Renal cortex interstitium (tissue), 11 donors: Measurements from ENCODE around the gene NDUFS2. TPM values are rescaled to one million over a fixed set of nuclear protein-coding genes. Genes with fewer than 3 reads are reported as not detected.
"Not testable (repeated sequence)": the region's sequence is repeated elsewhere in the genome, so short reads cannot be mapped to it uniquely, and the experiment has no call there.

Experiments used
- DNase-seq, 11 donors: peaks; one replicate each; pipeline ENCODE4 v3.0.0-alpha.2; 2013; ENCODE audit warnings: low read depth in 9 of 11, low spot score in 4 of 11; ENCODE audit errors: extremely low read depth in 1 of 11
- polyA plus RNA-seq, 3 donors: library from polyadenylated mRNA; unstranded; fragments of 120-200 nt; gene quantifications; one replicate each; pipeline ENCODE4 v1.2.1, GENCODE V29; 2013; ENCODE audit not compliant: insufficient read length in 3 of 3

The NDUFS2 gene
- polyA plus RNA-seq, 3 donors, result 200 to 212 (median 200) TPM

DNA sequence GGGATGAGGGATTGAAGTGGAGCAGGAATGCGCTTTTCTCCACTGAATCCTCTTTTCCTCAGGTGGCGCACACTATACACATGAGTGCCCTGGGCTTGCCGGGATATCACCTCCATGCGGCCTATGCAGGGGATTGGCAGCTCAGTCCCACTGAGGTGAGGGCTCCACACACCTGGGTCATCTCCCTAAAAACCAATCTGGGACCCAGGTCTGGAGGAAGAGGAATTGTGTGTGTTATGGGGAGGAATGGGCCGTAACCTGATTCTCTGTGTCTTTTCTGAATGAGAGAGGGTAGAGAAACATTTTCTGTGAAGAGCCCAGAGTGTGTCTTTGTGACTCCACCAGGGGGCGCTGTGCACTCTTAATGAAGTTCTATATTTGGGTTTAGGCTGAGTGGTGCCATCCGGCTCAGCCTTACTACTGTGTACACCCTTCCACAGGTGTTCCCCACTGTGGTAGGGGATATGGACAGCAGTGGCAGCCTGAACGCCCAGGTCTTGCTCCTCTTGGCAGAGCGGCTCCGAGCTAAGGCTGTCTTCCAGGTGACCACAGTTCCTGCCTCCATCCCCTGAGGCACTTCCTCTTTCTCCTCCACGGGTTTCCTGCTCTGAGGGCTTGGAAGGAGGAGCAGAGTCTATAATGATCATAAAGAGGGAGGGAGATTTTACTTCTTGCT, 25.2 kb downstream of the NDUFS2 start:
- DNase-seq, result peak in 9 of 11 donors; percentile 52 to 74 (median 67)

DNA sequence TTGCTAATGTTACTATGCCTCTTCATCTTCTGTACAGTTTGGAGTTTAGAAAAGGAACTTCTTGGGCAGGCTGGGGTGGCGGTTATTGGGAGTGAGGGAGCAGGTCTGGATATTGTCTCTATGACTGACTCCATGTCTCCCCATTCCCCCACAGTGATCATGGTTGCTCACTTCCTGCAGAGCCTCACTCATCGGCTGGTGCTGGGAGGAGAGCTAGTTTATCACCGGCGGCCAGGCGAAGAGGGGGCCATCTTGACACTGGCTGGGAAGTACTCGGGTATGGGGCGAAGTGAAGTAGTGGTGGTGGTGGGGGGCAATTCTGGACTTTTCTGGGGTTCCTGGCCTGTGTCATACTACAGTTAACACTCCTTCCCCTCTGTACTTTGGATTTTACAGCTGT, 25.9 kb downstream of the NDUFS2 start:
- DNase-seq, result no peak

GRCh38 chr1:161229896-161230295, 27.7 kb downstream of the NDUFS2 start:
- no peak for DNase-seq

- no peak for DNase-seq
Observed at GRCh38 chr1:161230762-161231161, 28.6 kb downstream of the NDUFS2 start.

DNA sequence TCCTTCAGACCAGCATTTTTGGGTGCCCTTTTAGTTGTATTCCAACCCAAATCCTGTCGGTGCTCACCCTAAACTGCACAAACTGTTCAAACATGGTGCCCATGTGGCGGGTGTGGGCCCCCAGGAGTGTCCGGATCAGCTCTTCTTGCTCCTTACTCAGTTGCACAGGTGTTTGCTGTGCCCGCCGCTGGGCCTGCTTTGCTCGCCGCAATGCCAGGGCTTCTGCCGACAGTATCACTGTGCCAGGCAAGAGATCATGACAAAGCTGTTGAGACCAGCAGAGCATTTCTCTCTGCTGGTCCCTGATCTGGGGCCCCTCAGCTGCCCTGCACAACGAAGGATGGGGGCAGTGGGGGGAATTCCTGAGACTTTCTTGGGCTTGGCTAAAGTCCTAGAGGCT, 30.9 kb downstream of the NDUFS2 start:
- DNase-seq, result no peak

DNA sequence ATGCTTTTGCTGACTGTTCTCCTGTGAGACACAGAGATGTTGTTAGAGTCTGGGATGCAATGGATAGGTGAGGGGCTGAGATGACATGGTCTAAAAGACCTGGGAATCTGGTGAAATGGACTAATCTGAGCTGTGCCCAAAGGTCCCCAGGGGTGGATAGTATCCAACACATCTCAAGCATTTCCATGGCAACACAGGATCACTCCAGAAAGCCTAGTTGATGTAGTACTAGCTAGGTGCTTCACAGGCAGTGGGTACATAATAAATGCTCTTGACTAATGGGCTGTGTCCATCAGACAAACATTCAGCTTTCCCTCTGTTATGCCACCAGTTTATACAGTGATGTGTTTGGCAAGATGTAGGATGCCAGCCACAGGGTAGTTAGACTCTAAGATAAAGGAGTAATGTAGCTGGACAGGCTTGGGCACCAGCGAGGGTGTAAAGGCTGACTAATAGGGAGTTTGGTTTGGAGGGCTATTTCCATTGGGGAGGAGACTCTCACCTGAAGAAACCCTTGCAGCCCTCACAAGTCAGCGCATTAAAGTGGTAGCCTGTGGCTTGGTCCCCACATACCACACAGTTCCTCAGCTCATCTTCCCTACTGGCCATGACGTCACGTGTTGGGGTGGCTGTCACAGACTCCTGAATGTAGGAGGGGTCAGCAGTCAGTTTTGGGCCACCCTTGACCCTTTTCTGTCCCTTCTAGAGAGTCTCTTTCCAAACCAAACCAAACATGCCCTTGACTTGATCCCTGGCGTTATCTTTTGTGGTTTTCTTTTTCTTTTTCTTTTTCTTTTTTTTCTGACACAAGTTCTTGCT, 34.0 kb downstream of the NDUFS2 start:
- DNase-seq, result no peak

DNA sequence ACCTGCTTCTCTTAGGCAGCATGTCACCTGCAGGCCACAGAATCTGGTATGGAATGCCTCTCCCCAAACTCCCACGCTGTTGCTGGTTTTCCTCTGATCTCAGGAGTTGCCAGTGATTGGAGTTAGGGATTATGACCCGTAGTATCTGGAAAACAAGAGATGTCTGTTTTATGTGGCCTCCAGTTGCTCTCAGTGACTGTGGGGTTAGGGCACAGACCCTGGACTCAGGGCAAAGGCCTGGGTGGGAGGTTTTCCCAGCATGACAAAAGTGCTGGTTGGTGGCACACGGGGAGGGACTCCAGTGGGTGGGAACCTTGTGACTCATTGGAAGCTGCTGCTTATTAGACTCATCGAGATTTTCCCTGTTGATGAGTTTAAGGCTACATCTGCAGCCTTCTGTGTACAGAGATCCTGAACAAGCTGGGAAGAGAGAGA, 35.9 kb downstream of the NDUFS2 start, which contains the start of gene NR1I3:
NR1I3 (minus strand) TSS at position 165 of the 435 bp plus-strand sequence. CDS start 1,638 bp downstream, outside the sequence.
- DNase-seq, result no peak

- no peak for DNase-seq
Observed at GRCh38 chr1:161241682-161242081, 39.5 kb downstream of the NDUFS2 start.

DNA sequence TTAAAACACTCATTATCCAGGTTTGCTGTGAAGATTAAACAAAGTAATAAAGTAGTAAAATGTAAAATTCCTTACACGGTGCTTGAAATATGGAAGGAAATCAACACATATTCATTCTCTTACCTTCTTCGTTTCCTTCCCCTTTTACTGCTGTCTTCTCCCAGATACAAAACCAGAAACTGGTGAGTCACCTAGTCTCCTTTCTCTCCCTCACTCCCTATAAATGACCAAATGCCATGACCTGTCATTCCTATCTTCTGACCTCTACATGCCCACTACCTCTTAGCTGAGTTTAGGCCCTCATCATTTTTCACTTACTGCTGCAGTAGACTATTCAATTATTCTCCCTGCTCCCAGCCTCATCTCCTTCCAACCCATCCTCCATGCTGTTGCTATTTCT, 40.1 kb downstream of the NDUFS2 start:
- DNase-seq, result no peak

DNA sequence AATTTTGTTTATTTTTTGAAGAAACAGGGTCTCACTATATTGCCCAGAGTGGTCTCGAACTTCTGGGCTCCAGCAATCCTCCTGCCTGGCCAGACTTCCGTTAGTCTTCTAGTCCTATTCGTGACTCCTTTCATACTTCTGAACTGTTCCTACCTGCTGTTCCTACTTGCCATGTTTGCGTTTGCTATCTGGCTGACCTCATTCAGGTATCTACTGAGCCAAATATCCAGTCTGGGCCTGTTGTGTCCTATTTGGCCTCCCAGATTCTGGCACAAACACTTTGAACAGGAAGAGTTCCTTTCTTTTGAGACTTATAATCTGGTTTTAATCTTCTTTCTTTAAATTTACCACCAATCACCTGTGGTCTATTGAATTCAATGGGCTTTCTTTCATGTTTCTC, 42.7 kb downstream of the NDUFS2 start:
- no peak for DNase-seq

DNA sequence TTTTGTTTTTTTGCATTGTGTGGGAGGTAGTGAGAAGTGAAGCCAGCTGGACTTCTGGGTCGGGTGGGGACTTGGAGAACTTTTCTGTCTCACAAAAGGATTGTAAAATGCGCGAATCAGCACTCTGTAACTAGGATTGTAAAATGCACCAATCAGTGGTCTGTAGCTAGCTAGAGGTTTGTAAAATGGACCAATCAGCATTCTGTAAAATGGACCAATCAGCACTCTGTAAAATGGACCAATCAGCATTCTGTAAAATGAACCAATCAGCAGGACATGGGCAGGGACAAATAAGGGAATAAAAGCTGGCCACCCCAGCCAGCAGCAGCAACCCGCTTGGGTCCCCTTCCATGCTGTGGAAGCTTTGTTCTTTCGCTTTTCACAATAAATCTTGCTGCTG, 47.9 kb downstream of the NDUFS2 start:
- not testable (repeated sequence) for DNase-seq

GRCh38 chr1:161250829-161251228, 48.7 kb downstream of the NDUFS2 start:
- DNase-seq, result no peak

- DNase-seq, result no peak
Observed at GRCh38 chr1:161251579-161251978, 49.4 kb downstream of the NDUFS2 start.

DNA sequence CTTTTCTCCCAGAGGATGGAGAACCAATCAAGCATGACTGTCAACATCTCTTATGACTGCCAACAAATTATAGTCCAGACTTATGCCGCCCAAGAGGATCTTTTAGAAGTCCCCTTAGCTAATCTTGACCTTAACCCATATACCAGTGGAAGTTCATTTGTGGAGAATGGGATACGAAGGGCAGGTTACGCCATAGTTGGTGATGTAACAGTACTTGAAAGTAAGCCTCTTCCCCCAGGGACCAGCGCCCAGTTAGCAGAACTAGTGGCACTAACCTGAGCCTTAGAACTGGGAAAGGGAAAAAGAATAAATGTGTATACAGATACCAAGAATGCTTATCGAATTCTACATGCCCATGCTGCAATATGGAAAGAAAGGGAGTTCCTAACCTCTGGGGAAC, 53.1 kb downstream of the NDUFS2 start:
- DNase-seq, result not testable (repeated sequence)

DNA sequence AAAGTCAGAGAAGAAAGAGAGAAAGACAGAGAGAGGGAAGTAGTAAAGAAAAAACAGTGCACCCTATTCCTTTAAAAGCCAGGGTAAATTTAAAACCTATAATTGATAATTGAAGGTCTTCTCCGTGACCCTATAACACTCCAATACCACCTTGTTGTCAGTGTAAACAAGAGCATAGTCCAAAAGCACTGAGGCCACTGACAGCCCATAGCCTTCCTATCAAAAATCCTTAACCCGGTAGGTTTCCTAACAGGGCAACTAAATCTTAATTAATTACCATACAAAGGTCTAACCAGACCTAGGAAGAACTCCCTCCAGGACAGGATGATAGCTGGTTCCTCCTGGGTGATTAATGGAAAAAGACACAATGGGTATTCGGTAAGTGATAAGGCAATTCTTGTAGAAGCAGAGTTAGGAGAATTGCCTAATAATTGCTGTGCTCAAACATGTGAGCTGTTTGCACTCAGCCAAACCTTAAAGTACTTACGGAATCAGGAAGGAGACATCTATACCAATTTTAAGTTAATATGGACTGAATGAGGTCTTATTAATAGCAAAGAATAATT, 53.9 kb downstream of the NDUFS2 start:
- DNase-seq, result not testable (repeated sequence)

- DNase-seq, result not testable (repeated sequence)
Observed at GRCh38 chr1:161257109-161257508, 54.9 kb downstream of the NDUFS2 start.

DNA sequence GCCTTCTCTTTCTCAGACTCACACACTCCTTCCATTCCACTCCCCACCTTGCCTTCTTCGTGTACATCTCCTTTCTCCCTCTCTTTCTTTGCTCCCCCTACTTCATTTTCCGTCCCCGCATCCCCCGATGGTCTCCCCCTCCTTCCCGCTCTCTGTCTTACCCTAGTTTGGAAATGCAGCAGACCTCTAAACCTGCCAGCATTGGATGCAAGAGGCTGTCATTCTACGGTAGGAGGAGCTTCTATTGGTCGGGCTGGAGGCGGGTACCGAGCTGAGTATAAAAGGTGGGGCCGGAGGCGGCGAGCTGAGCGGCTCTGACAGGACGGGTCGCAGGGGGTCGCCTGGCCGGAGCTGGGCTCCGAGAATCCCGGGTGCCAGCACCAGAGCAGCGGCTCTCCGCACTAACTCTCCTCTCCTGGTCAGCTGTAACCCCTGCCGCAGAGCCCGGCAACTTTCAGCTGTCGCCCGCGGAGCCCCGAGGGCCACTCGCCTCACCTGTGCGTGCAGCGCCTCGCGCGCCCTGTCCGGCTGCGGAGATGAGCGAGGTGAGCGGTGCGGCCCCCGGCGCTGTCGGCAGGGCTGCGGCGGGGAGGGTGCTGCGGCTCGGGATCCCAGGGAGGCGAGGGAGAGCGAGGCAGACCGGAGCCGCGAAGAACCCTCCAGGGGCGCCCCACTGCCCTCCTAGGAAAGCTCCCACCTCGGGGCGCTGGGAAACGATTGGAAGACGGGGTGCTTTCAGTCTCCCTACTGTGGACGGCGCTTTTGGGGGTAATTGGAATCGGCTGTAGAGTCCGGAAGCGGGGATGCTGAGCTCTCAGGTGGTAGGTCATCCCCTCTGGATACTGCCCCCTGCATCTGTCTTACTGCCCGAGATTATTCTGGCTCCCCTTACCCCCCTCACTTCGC, 56.5 kb downstream of the NDUFS2 start, which contains the start of gene PCP4L1:
PCP4L1 (plus strand) TSS at position 307 of the 906 bp plus-strand sequence; CDS start at position 537, 230 bp downstream.
- peak in 10 of 11 donors; percentile 31 to 63 (median 48) for DNase-seq

DNA sequence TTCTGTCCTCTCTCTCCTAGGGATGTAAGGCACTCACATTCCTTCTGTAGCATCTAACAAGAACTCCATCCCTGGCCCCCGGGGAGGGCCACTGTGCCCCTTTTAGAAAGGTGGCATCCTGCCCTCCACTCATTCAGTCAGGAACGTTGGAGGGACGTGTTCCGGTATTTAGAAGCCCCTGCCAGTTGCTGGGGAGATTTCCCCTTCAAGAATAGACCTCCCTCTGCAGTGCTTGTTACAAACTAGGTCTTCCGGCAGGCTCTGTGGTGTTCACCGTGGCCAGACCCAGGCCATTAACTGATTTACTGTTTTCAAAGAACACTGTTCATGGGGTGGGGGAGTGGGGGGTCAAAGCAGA, 57.2 kb downstream of the NDUFS2 start:
- no peak for DNase-seq

- no peak for DNase-seq
Observed at GRCh38 chr1:161259765-161260164, 57.6 kb downstream of the NDUFS2 start.
